GM12874 (cell line): ENCODE results near the gene LYSMD1.
A peak's percentile ranks its signal among the peaks of the same experiment; 100 is the strongest.

Experiments
- TF ChIP-seq, protein P1 (sequence below): IDR thresholded peaks from 2 replicates; pipeline ENCODE4 v1.5.1; 2011; ENCODE audit warnings: low read depth, mild to moderate bottlenecking, control low read depth, low read length, moderate library complexity; ENCODE audit not compliant: insufficient read depth

The LYSMD1 gene

DNA sequence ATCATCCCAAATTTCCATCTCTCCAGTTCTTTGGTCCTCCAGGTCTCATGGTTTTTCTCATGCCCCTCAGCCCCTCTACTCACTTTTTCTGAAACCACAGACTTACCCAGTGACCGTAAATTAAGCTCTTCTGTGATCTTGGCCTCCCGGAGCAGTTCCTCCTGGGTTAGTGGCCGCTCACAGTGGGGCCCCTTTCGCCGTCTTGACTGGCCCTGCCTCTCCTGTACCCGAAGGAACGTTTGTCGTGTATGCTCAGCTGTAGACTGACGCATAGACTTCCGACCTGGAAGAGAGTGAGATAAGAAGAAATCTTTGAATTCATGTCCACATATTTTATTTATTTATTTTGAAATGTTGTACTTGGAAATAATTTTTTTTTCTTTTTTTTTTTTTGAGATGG is 18.5 kb upstream of the LYSMD1 start:
- TF ChIP-seq, protein P1, sequence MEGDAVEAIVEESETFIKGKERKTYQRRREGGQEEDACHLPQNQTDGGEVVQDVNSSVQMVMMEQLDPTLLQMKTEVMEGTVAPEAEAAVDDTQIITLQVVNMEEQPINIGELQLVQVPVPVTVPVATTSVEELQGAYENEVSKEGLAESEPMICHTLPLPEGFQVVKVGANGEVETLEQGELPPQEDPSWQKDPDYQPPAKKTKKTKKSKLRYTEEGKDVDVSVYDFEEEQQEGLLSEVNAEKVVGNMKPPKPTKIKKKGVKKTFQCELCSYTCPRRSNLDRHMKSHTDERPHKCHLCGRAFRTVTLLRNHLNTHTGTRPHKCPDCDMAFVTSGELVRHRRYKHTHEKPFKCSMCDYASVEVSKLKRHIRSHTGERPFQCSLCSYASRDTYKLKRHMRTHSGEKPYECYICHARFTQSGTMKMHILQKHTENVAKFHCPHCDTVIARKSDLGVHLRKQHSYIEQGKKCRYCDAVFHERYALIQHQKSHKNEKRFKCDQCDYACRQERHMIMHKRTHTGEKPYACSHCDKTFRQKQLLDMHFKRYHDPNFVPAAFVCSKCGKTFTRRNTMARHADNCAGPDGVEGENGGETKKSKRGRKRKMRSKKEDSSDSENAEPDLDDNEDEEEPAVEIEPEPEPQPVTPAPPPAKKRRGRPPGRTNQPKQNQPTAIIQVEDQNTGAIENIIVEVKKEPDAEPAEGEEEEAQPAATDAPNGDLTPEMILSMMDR = no peak

DNA sequence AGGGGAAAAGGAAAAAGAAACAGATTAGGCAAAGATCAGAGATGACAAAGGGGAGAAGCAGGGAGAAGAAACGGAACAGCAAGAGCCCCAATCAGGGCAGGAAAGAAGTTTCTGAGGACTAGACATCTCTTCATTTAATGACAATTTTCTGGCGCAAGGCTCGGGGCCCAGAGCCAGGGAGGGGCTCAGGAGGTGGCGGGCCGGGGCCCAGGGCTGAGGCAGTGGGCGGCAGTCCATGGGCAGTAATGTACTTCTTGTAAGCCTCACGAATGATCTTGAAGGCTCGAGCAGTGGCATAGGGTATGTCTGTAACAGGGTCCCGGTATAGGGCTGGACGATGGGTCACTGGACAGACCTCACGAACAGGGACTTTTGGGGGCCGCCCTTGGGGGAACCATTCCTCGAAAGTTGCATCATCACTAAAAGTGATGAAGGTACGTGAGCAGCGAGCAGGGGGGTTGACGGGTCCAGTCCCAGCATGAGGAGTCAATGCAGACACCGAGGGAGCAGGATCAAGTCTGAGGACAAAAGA is 10.9 kb upstream of the LYSMD1 start:
- TF ChIP-seq, protein P1 = no peak

DNA sequence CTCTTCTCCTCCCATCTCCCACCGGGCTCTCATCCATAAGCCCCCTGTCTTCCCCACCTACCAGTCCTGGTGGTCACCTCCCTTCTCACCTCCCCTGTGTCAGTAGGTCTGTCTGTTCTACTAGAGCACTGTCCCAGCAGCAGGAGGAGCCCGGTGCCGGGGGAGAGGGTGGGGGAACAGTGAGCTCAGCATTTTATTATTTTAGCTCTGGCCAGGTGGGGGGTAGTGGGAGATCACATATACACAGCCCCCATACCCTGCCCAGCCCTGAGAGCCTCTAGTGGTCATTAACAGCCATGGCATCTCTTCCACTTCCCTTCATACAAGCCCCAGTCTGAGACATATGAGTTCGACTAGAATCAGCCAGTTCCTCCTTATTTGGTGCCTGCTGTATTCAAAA is 10.2 kb upstream of the LYSMD1 start, which contains the start of gene TMOD4:
Gene TMOD4, minus strand, starts transcription at position 119 of the 400 bp plus-strand sequence. CDS start 1,106 bp downstream, outside the sequence.
- TF ChIP-seq, protein P1 = peak; percentile 62; the same call in 1 of the 2 replicates

DNA sequence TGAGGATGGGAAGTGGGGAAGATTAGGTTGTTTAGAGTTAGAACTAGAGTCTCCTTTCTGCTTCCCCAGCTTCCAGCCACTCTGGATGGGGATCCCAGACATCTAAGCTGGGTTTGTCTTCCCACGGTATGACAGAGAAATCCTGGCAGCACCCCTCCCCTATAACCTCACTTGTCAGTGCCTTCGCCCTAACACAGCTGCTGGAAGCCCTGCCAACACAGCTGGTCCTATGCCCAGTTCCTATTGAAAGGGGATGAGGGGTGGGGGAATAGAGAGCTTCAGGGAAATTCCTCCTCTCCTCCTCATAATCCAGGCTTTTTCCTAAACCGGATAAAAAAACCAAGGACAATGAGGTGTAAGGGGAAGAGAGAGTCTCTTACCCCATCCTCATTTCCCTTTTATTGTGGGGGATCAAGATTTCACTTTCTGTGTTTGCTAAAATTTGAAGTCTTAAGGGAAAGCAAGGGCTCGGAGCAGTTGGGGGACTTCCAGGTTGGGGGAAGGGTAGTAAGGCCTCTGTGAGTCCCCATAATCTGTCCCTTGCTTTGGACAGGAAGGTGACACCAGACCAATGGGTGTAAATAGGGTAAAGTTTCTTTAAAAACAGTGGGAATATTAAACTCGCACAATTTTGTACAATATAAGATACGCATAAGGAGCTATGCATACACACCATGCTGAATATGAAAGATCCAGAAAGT is 9.5 kb upstream of the LYSMD1 start:
- TF ChIP-seq, protein P1 = no peak

DNA sequence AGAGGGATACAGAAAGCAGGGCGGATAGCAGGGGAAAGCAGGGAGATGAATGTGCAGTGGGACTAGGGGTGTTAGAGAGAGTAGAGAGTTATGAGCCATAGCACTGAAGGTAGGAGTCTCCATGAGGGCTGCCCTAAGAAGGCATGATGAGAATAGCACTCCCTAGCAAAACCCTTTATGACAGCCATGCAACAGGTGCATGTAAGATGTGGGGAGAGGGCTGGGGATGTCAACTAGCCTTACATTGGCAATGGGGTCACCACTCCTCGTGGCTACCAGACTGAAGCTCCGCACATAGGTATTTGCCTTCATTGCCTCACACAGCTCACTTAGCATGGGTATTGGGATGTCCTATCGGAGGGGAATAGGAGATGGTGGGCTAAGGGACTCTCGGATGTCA is 5.5 kb upstream of the LYSMD1 start:
- TF ChIP-seq, protein P1 = no peak

DNA sequence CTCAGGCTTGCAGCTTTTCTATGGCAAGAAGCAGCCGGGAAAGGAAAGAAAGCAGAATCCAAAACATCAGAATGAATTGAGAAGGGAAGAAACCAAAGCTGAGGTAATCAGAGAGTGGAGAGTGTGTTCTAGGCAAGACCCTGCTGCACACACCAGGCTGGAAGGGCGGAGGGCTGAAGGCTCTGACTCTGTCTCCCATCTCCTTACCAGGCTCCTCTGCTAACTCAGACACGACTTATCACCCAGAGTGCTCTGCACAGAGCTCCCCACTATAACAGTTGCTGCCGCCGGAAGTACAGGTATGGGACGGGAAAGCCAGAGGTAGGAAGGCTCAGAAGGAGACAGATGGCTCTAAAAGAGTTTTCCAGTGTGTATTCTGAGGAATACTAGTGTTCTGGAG is 1.4 kb upstream of the LYSMD1 start:
- TF ChIP-seq, protein P1 = no peak

DNA sequence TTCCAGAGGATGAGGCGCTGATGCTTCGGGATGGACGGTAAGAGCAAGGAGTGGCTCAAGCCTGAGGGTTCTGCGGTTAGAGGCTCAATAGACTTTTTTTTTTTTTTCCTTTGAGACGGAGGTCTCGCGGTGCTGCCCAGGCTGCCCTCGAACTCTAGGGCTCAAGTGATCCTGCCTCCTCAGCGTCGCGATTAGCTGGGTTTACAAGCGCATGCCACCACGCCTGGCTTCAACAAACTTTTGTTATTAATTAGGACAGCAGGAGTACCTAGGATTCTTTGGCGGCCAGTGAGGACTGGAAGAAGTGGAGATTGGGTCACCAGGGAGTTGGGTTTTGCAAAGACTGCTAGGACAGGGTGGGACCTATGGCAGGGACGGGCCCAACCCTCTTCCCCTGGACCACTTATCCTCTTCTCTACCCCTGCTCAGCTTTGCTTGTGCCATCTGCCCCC is 829 bp upstream of the LYSMD1 start:
- TF ChIP-seq, protein P1 = no peak
